ENCODE data around the gene NRXN3. TPM values are rescaled to one million over a fixed set of nuclear protein-coding genes. Genes with fewer than 3 reads are reported as not detected.

Gene NRXN3
- total and polyA plus RNA-seq, 2 donors (not counting 1 experiment from before 2014, with no cell fraction given) = not detected

GRCh38 chr14:78673845-78674244 lies 503.7 kb downstream of the NRXN3 start:
- H3K4me3 ChIP-seq (ENCODE audit: control extremely low read depth in 1 of 5, extremely low read depth in 1 of 5, insufficient read depth in 1 of 5, low read depth in 2 of 5, low read length in 4 of 5) = no peak overlapping the region
- Mint-ChIP-seq H3K4me1 (no peaks in the 10 kb centered on the region), H3K27me3 (no peaks in the 10 kb centered on the region), H3K27ac (no peak overlapping the region), H3K4me3 (no peak overlapping the region), H3K9me3 (ENCODE audit: insufficient read depth) (no peaks in the 10 kb centered on the region)
- TF ChIP-seq EZH2 (IDR thresholded peaks at IDR 0.05; ENCODE audit: borderline replicate concordance, insufficient read depth, low read depth, low read length, poor library complexity, severe bottlenecking) (no peak), CTCF (IDR thresholded peaks at IDR 0.05) (no peak)
- WGBS (ENCODE audit: insufficient coverage) = 50% methylated on average over 1 of the region's 3 CpGs
- no peaks in the 10 kb centered on the region for H4K20me1 ChIP-seq (ENCODE audit: control insufficient read depth, insufficient read depth, low read length, poor library complexity, severe bottlenecking)
- DNase-seq = no peak
- H3K9ac ChIP-seq (ENCODE audit: low read length) = no peak overlapping the region
- intact Hi-C loops (cut with micrococcal nuclease) = no loop called here
- no peak overlapping the region for H2AFZ ChIP-seq (ENCODE audit: insufficient read depth, low read depth, low read length, poor library complexity, severe bottlenecking)
- CTCF ChIA-PET = no interaction called here
- POLR2A ChIA-PET = no interaction called here
- H3K79me2 ChIP-seq (ENCODE audit: control insufficient read depth, insufficient read depth, low read length) = no peaks in the 10 kb centered on the region
- no peaks in the 10 kb centered on the region for H3K36me3 ChIP-seq (replicated peaks in 1 of 2; ENCODE audit: control extremely low read depth in 1 of 2, control insufficient read depth in 1 of 2, extremely low read depth in 1 of 2, insufficient read depth in 2 of 2, low read length in 1 of 2)
- H3K9me3 ChIP-seq (ENCODE audit: control extremely low read depth in 1 of 3, control insufficient read depth in 2 of 3, insufficient read depth in 1 of 3, low read length in 2 of 3) = no peaks in the 10 kb centered on the region
- no peaks in the 10 kb centered on the region for H3K27me3 ChIP-seq (replicated peaks in 1 of 4; ENCODE audit: control extremely low read depth in 1 of 4, control insufficient read depth in 3 of 4, insufficient read depth in 4 of 4, low read length in 3 of 4)
- no peak for ATAC-seq (ENCODE audit: low read depth)
- H3K27ac ChIP-seq (ENCODE audit: low read length in 2 of 2) = no peak overlapping the region
- H3K4me2 ChIP-seq (replicated peaks; ENCODE audit: low read depth, low read length, poor library complexity, severe bottlenecking) = no peak overlapping the region
- H3K4me1 ChIP-seq (ENCODE audit: control insufficient read depth in 2 of 2, insufficient read depth in 2 of 2, low read length in 2 of 2) = no peaks in the 10 kb centered on the region

GRCh38 chr14:78674820-78675219 lies 504.6 kb downstream of the NRXN3 start:
- H2AFZ ChIP-seq (ENCODE audit: insufficient read depth, low read depth, low read length, poor library complexity, severe bottlenecking) = no peak overlapping the region
- no peak overlapping the region for H3K4me3 ChIP-seq (ENCODE audit: control extremely low read depth in 1 of 5, extremely low read depth in 1 of 5, insufficient read depth in 1 of 5, low read depth in 2 of 5, low read length in 4 of 5)
- H4K20me1 ChIP-seq (ENCODE audit: control insufficient read depth, insufficient read depth, low read length, poor library complexity, severe bottlenecking) = no peaks in the 10 kb centered on the region
- Mint-ChIP-seq H3K27me3 (no peaks in the 10 kb centered on the region), H3K9me3 (ENCODE audit: insufficient read depth) (no peaks in the 10 kb centered on the region), H3K4me1 (no peaks in the 10 kb centered on the region), H3K4me3 (no peak overlapping the region), H3K27ac (no peak overlapping the region)
- H3K4me1 ChIP-seq (ENCODE audit: control insufficient read depth in 2 of 2, insufficient read depth in 2 of 2, low read length in 2 of 2) = no peaks in the 10 kb centered on the region
- intact Hi-C loops (cut with micrococcal nuclease) = no loop called here
- no peaks in the 10 kb centered on the region for H3K27me3 ChIP-seq (replicated peaks in 1 of 4; ENCODE audit: control extremely low read depth in 1 of 4, control insufficient read depth in 3 of 4, insufficient read depth in 4 of 4, low read length in 3 of 4)
- ChIA-PET CTCF (no interaction called here), POLR2A (no interaction called here)
- no peak overlapping the region for H3K9ac ChIP-seq (ENCODE audit: low read length)
- no peak for ATAC-seq (ENCODE audit: low read depth)
- no peak overlapping the region for H3K4me2 ChIP-seq (replicated peaks; ENCODE audit: low read depth, low read length, poor library complexity, severe bottlenecking)
- TF ChIP-seq EZH2 (IDR thresholded peaks at IDR 0.05; ENCODE audit: borderline replicate concordance, insufficient read depth, low read depth, low read length, poor library complexity, severe bottlenecking) (no peak), CTCF (IDR thresholded peaks at IDR 0.05) (no peak)
- DNase-seq = no peak
- H3K36me3 ChIP-seq (replicated peaks in 1 of 2; ENCODE audit: control extremely low read depth in 1 of 2, control insufficient read depth in 1 of 2, extremely low read depth in 1 of 2, insufficient read depth in 2 of 2, low read length in 1 of 2) = no peaks in the 10 kb centered on the region
- H3K9me3 ChIP-seq (ENCODE audit: control extremely low read depth in 1 of 3, control insufficient read depth in 2 of 3, insufficient read depth in 1 of 3, low read length in 2 of 3) = no peaks in the 10 kb centered on the region
- H3K79me2 ChIP-seq (ENCODE audit: control insufficient read depth, insufficient read depth, low read length) = no peaks in the 10 kb centered on the region
- H3K27ac ChIP-seq (ENCODE audit: low read length in 2 of 2) = no peak overlapping the region
